K562 (cell line): ENCODE measurements around the gene ZC3H8. TPM values are rescaled to one million over a fixed set of nuclear protein-coding genes. Genes with fewer than 3 reads are reported as not detected.

Source experiments
- ATAC-seq: fragments of 200-7000 bp; cut with Tn5 transposase; 3 replicates; pipeline ENCODE4 v1.9.1; 2020; ENCODE audit warnings: moderate library complexity
- BruUV-seq: library from RNA; stranded (reverse); fragments of 400-500 nt; replicated peaks from 2 replicates; lab custom pipeline; 2021; lab: Mats Ljungman, UMichigan
- CTCF ChIA-PET: fragments of 300-600 bp; formaldehyde crosslinking; extraction: SDS; loops from one replicate; lab custom pipeline; 2021; ENCODE audit warnings: low intra/inter-chr PET ratio; lab: Yijun Ruan, JAX
- POLR2A ChIA-PET: fragments of 300-600, 350-650 bp; sonication (Branson Sonifier 250); formaldehyde crosslinking; extraction: SDS; loops from one replicate; lab custom pipeline; 2021; ENCODE audit warnings: antibody characterized with exemption, inconsistent platforms; lab: Yijun Ruan, JAX
- DNase-seq, 4 experiments: peaks; one replicate each; pipeline versions ENCODE4 v3.0.0 to v3.0.0-alpha.2; 2011 to 2018; ENCODE audit warnings: low spot score in 3 of 4, mixed read lengths in 3 of 4; ENCODE audit errors: extremely low read depth in 1 of 4
- FAIRE-seq: peaks from 2 replicates; lab custom pipeline; 2011; peaks lifted over from hg19 to GRCh38; lab: Jason Lieb, UNC
- H2AFZ ChIP-seq: 2 replicates; pipeline ENCODE4 v1.6.0; 2011; ENCODE audit warnings: low read depth, low read length, control low read depth, inconsistent platforms
- H3K27ac ChIP-seq: fragments of 200-600 bp; 3 replicates; pipeline ENCODE4 v1.8.0; 2011; ENCODE audit warnings: low read depth, mild to moderate bottlenecking, control low read depth, inconsistent platforms, low read length, moderate library complexity, mixed read lengths; ENCODE audit errors: extremely low read depth
- H3K27me3 ChIP-seq, 2 experiments: fragments of 300-600 bp in 1 of 2; 2 replicates in 1 of 2; 3 replicates in 1 of 2; pipeline versions ENCODE4 v1.6.0 to v1.8.0; 2011; ENCODE audit warnings: inconsistent platforms in 2 of 2, low read length in 2 of 2, mild to moderate bottlenecking in 1 of 2, mixed read lengths in 1 of 2, moderate library complexity in 1 of 2; ENCODE audit not compliant: control insufficient read depth in 2 of 2, insufficient read depth in 2 of 2
- H3K36me3 ChIP-seq: fragments of 300-600 bp; 3 replicates; pipeline ENCODE4 v1.8.0; 2011; ENCODE audit warnings: mild to moderate bottlenecking, low read length, inconsistent platforms; ENCODE audit not compliant: control insufficient read depth, insufficient read depth
- H3K4me1 ChIP-seq, 2 experiments: fragments of 200-600 bp in 1 of 2; replicated peaks in 1 of 2; 2 replicates in 1 of 2; 3 replicates in 1 of 2; pipeline versions ENCODE4 v1.5.1 to v1.8.0; 2011; ENCODE audit warnings: inconsistent platforms in 2 of 2, low read length in 2 of 2, mild to moderate bottlenecking in 1 of 2, mixed read lengths in 1 of 2, moderate library complexity in 1 of 2; ENCODE audit not compliant: control insufficient read depth in 2 of 2, insufficient read depth in 2 of 2
- H3K4me2 ChIP-seq: 2 replicates; pipeline ENCODE4 v1.6.1; 2011; ENCODE audit warnings: low read length, control low read depth, inconsistent platforms, mixed read lengths; ENCODE audit not compliant: insufficient read depth
- H3K4me3 ChIP-seq: fragments of 200-600 bp; sonication (generic), shearing (Covaris generic); 2 replicates; pipeline ENCODE4 v1.5.1; 2016; ENCODE audit warnings: control low read depth, inconsistent platforms
- H3K79me2 ChIP-seq: fragments of 200-600 bp; 3 replicates; pipeline ENCODE4 v1.8.0; 2011; ENCODE audit warnings: low read length, inconsistent platforms; ENCODE audit not compliant: control insufficient read depth, insufficient read depth
- H3K9ac ChIP-seq, 2 experiments: 2 replicates each; pipeline versions ENCODE4 v1.6.0 to v1.6.1; 2011; ENCODE audit warnings: low read depth in 2 of 2, low read length in 2 of 2, control low read depth in 1 of 2, inconsistent platforms in 1 of 2, mild to moderate bottlenecking in 1 of 2, mixed read lengths in 1 of 2; ENCODE audit not compliant: insufficient read depth in 1 of 2
- H3K9me1 ChIP-seq: one replicate; pipeline ENCODE4 v1.6.0; 2011; ENCODE audit warnings: inconsistent platforms, mild to moderate bottlenecking, low read length, moderate library complexity; ENCODE audit not compliant: control insufficient read depth, insufficient read depth
- H3K9me3 ChIP-seq: replicated peaks from 2 replicates; pipeline ENCODE4 v1.5.1; 2011; ENCODE audit warnings: low read depth, low read length, inconsistent platforms; ENCODE audit not compliant: control insufficient read depth, insufficient read depth
- H4K20me1 ChIP-seq: replicated peaks from 2 replicates; pipeline ENCODE4 v1.6.1; 2011; ENCODE audit warnings: low read length, inconsistent platforms, mixed read lengths; ENCODE audit not compliant: control insufficient read depth, insufficient read depth
- C11orf30 ChIP-seq: fragments of 450-650 bp; IDR thresholded peaks from 2 replicates; pipeline ENCODE4 v1.6.1; 2016; ENCODE audit warnings: low read depth, mild to moderate bottlenecking
- CBFA2T2 ChIP-seq: fragments of 450-650 bp; conservative IDR thresholded peaks from 2 replicates; pipeline ENCODE4 v1.6.1; 2017; ENCODE audit warnings: mild to moderate bottlenecking
- MAFF ChIP-seq: IDR thresholded peaks from 2 replicates; pipeline ENCODE4 v1.6.1; 2012; ENCODE audit warnings: low read length, improper control_type of control experiment
- MAFG ChIP-seq: fragments of 450-650 bp; conservative IDR thresholded peaks from 2 replicates; pipeline ENCODE4 v1.6.1; 2016; ENCODE audit warnings: missing genetic modification characterization, missing compliant biosample characterization
- MAFK ChIP-seq: IDR thresholded peaks from 2 replicates; pipeline ENCODE4 v1.6.1; 2011; ENCODE audit warnings: low read length, improper control_type of control experiment
- NFIC ChIP-seq: fragments of 450-650 bp; IDR thresholded peaks from 2 replicates; pipeline ENCODE4 v1.6.1; 2017; ENCODE audit warnings: mild to moderate bottlenecking, inconsistent platforms
- ZNF316 ChIP-seq: fragments of 450-650 bp; IDR thresholded peaks from 2 replicates; pipeline ENCODE4 v1.6.1; 2016
- ZNF609 ChIP-seq: sonication (generic); formaldehyde crosslinking; IDR thresholded peaks from 2 replicates; pipeline ENCODE4 v1.8.1; 2023; ENCODE audit warnings: missing genetic modification reagents, mild to moderate bottlenecking, borderline replicate concordance
- ZNF707 ChIP-seq: fragments of 250-450 bp; sonication (Bioruptor Pico); conservative IDR thresholded peaks from 2 replicates; pipeline ENCODE4 v1.8.0; 2022; ENCODE audit warnings: inconsistent platforms, mild to moderate bottlenecking, moderate library complexity
- WGBS: fragments of 100-300 bp; shearing (Covaris generic); methylation state at CpG from one replicate; pipeline ENCODE4 v1.1.6; 2016; ENCODE audit warnings: low coverage, mixed read lengths; ENCODE audit not compliant: insufficient coverage; ENCODE audit errors: missing lambda C conversion rate; 5-methylcytosine and 5-hydroxymethylcytosine counted together
- in situ Hi-C: fragments of 300-500 bp; cut with MboI; formaldehyde crosslinking; loops from 4 replicates; pipeline ENCODE4 v1.15.0; 2018; ENCODE audit warnings: inconsistent platforms, mixed read lengths
- intact Hi-C: fragments of 100-400 bp; cut with micrococcal nuclease; formaldehyde crosslinking; loops from 2 replicates; pipeline ENCODE4 v1.14.2; 2022
- polyA plus RNA-seq, 8 experiments: library from polyadenylated mRNA; depleted of rRNA in 4 of 8; stranded (reverse) in 5 of 8; unstranded in 3 of 8; fragments of >200 nt; fragmentation: Nextera tagmentation in 2 of 8; fragmentation: Illumina TruSeq in 1 of 8; extraction: Ambion mirVana in 2 of 8; extraction: Trizol in 1 of 8; gene quantifications; 2 replicates each; pipeline versions ENCODE4 v1.2.1 to v1.2.3, GENCODE V29; 2011 to 2014; ENCODE audit warnings: inconsistent platforms in 1 of 8, missing spikeins in 1 of 8
- total RNA-seq, 7 experiments: library from RNA; depleted of rRNA in 6 of 7; stranded (reverse); fragments of >200 nt in 6 of 7; fragmentation: Illumina TruSeq in 2 of 7; extraction: Trizol in 2 of 7; gene quantifications; 2 replicates each; pipeline versions ENCODE4 v1.2.1 to v1.2.3, GENCODE V29; 2011 to 2021; ENCODE audit warnings: low replicate concordance in 1 of 7

ZC3H8 gene
- total and polyA plus RNA-seq, 9 of the 15 experiments (the other 6 are each of a cell fraction or from before 2014, with no cell fraction given), result 11.6 to 41.5 (median 27.5) TPM

- TF ChIP-seq CBFA2T2 (peak; percentile 57), NFIC (0 out of 2 replicates have a peak, but pooled peaks have one; percentile 15)
Observed at GRCh38 chr2:112239862-112240261, 15.0 kb downstream of the ZC3H8 start (continued).

GRCh38 chr2:112230371-112230770, 24.5 kb downstream of the ZC3H8 start:
- intact Hi-C loops (no loop called here), in situ Hi-C loops (loop anchor here (25.0 kb wide), 1 partner anchor 343 kb away; the partner anchor contains the start of genes ANAPC1 and MERTK)
- Histone ChIP-seq H3K4me2 (no peak overlapping the region), H4K20me1 (no peaks in the 10 kb centered on the region), H3K79me2 (no peaks in the 10 kb centered on the region), H3K4me1 (no peaks in the 10 kb centered on the region), H3K27ac (no peak overlapping the region), H2AFZ (no peak overlapping the region), H3K9me3 (no peaks in the 10 kb centered on the region), H3K9ac (no peak overlapping the region), H3K9me1 (no peaks in the 10 kb centered on the region), H3K36me3 (peaks cover 52% of the 10 kb centered on the region), H3K4me3 (no peak overlapping the region), H3K27me3 (no peaks in the 10 kb centered on the region)
- no peak for ATAC-seq
- POLR2A ChIA-PET, result no interaction called here
- no TSS peak for BruUV-seq
- CTCF ChIA-PET, result no interaction called here
- no peak for DNase-seq
- 93% methylated on average over 3 of the region's 3 CpGs for WGBS
- no peak for FAIRE-seq
- peak; percentile 58 for TF ChIP-seq MAFF
- TF ChIP-seq MAFG (tag), result peak; percentile 59; the same call in 1 of the 2 replicates
- peak; percentile 88 for TF ChIP-seq ZNF316
- TF ChIP-seq ZNF609 (CRISPR knock-in tag), result no peak
- TF ChIP-seq MAFK, result peak; percentile 70
- peak; percentile 74 for TF ChIP-seq C11orf30
- TF ChIP-seq ZNF707 (CRISPR knock-in tag), result no peak
